HG02759 (cell line): Measurements from ENCODE around the gene CPNE4.
"Not testable (repeated sequence)": the region's sequence is repeated elsewhere in the genome, so short reads cannot be mapped to it uniquely, and the experiment has no call there.

Source experiments
- ATAC-seq: cut with Tn5 transposase; IDR thresholded peaks from one replicate; pipeline ENCODE4 v1.9.1; 2021; ENCODE audit warnings: mild to moderate bottlenecking, moderate library complexity; ENCODE audit not compliant: unreplicated experiment

Gene CPNE4

GRCh38 chr3:131885871-131886270 lies 148.9 kb downstream of the CPNE4 start:
- not testable (repeated sequence) for ATAC-seq

- no peak for ATAC-seq
Observed at GRCh38 chr3:131883711-131884407, 151.0 kb downstream of the CPNE4 start.

GRCh38 chr3:131883086-131883485 lies 151.7 kb downstream of the CPNE4 start:
- no peak for ATAC-seq

- no peak for ATAC-seq
Observed at GRCh38 chr3:131881777-131882176, 153.0 kb downstream of the CPNE4 start.

- ATAC-seq, result no peak
Observed at GRCh38 chr3:131880948-131881347, 153.9 kb downstream of the CPNE4 start.

GRCh38 chr3:131868203-131868602 lies 166.6 kb downstream of the CPNE4 start:
- no peak for ATAC-seq

- no peak for ATAC-seq
Observed at GRCh38 chr3:131856171-131856570, 178.6 kb downstream of the CPNE4 start.

GRCh38 chr3:131850223-131850622 lies 184.6 kb downstream of the CPNE4 start:
- no peak for ATAC-seq

GRCh38 chr3:131849616-131850015 lies 185.2 kb downstream of the CPNE4 start:
- ATAC-seq, result no peak

GRCh38 chr3:131847966-131848510 lies 186.8 kb downstream of the CPNE4 start:
- no peak for ATAC-seq

GRCh38 chr3:131846296-131846924 lies 188.4 kb downstream of the CPNE4 start:
- ATAC-seq, result no peak

- no peak for ATAC-seq
Observed at GRCh38 chr3:131843174-131843573, 191.6 kb downstream of the CPNE4 start.

- no peak for ATAC-seq
Observed at GRCh38 chr3:131840156-131840797, 194.5 kb downstream of the CPNE4 start.

GRCh38 chr3:131835906-131836305 lies 198.9 kb downstream of the CPNE4 start:
- ATAC-seq, result no peak

GRCh38 chr3:131831608-131832007 lies 203.2 kb downstream of the CPNE4 start:
- no peak for ATAC-seq

GRCh38 chr3:131821191-131821762 lies 213.5 kb downstream of the CPNE4 start:
- no peak for ATAC-seq

- ATAC-seq, result no peak
Observed at GRCh38 chr3:131819381-131820055, 215.3 kb downstream of the CPNE4 start.

GRCh38 chr3:131812433-131812832 lies 222.4 kb downstream of the CPNE4 start:
- no peak for ATAC-seq

GRCh38 chr3:131811481-131811880 lies 223.3 kb downstream of the CPNE4 start:
- no peak for ATAC-seq

GRCh38 chr3:131807822-131808221 lies 227.0 kb downstream of the CPNE4 start:
- no peak for ATAC-seq

GRCh38 chr3:131806736-131807135 lies 228.1 kb downstream of the CPNE4 start:
- ATAC-seq, result no peak
